NAMALWA (cell line): ENCODE data around the gene TANC1.
A peak's percentile ranks its signal among the peaks of the same experiment; 100 is the strongest.

Experiments used
- DNase-seq: peaks from one replicate; pipeline ENCODE4 v3.0.0-alpha.2; 2015; ENCODE audit warnings: low spot score

The TANC1 gene

GRCh38 chr2:158968396-158969161 lies at the start of gene TANC1:
Gene TANC1 (plus strand): TSS chr2:158968640. CDS start chr2:159065911, 97,271 bp downstream.
- peak; percentile 77 for DNase-seq

GRCh38 chr2:158921599-158922408 lies 46.6 kb upstream of the TANC1 start:
- DNase-seq = no peak

GRCh38 chr2:158922601-158923000 lies 45.8 kb upstream of the TANC1 start:
- no peak for DNase-seq

- no peak for DNase-seq
These were observed 45.3 kb upstream of the TANC1 start for GRCh38 chr2:158923180-158923594.

- DNase-seq = no peak
These were observed 44.8 kb upstream of the TANC1 start for GRCh38 chr2:158923641-158924040.

- DNase-seq = no peak
These were observed 41.9 kb upstream of the TANC1 start for GRCh38 chr2:158926478-158926948.

GRCh38 chr2:158928515-158928914 lies 39.9 kb upstream of the TANC1 start:
- no peak for DNase-seq

- DNase-seq = no peak
These were observed 39.5 kb upstream of the TANC1 start for GRCh38 chr2:158928965-158929364.

- DNase-seq = no peak
These were observed 36.9 kb upstream of the TANC1 start for GRCh38 chr2:158931572-158931971.

GRCh38 chr2:158932131-158932645 lies 36.3 kb upstream of the TANC1 start:
- DNase-seq = no peak

GRCh38 chr2:158934170-158934569 lies 34.3 kb upstream of the TANC1 start:
- no peak for DNase-seq

GRCh38 chr2:158935617-158936016 lies 32.8 kb upstream of the TANC1 start:
- DNase-seq = no peak

GRCh38 chr2:158936978-158937377 lies 31.5 kb upstream of the TANC1 start:
- DNase-seq = no peak

GRCh38 chr2:158940356-158940755 lies 28.1 kb upstream of the TANC1 start:
- no peak for DNase-seq

- no peak for DNase-seq
These were observed 24.5 kb upstream of the TANC1 start for GRCh38 chr2:158943973-158944372.

GRCh38 chr2:158948964-158949699 lies 19.3 kb upstream of the TANC1 start:
- no peak for DNase-seq

- no peak for DNase-seq
These were observed 15.0 kb upstream of the TANC1 start for GRCh38 chr2:158953454-158953853.

- DNase-seq = peak; percentile 72
These were observed 14.3 kb upstream of the TANC1 start for GRCh38 chr2:158953926-158954763.

- DNase-seq = no peak
These were observed 12.5 kb upstream of the TANC1 start for GRCh38 chr2:158955842-158956365.

GRCh38 chr2:158958365-158958764 lies 10.1 kb upstream of the TANC1 start:
- DNase-seq = no peak

- DNase-seq = no peak
These were observed 8.2 kb upstream of the TANC1 start for GRCh38 chr2:158960193-158960592.
